NCI-H1417 (cell line): ENCODE measurements around the gene CLDN19.
"Not testable (repeated sequence)": the region's sequence is repeated elsewhere in the genome, so short reads cannot be mapped to it uniquely, and the experiment has no call there.

Experiments
- DNase-seq, 3 experiments: peaks; one replicate each; lab custom pipeline; 2025; lab: John Stamatoyannopoulos, UW

Gene CLDN19

GRCh38 chr1:42759114-42759513, 19.1 kb upstream of the CLDN19 start:
- DNase-seq, result no peak

GRCh38 chr1:42758641-42759040, 18.6 kb upstream of the CLDN19 start:
- DNase-seq, result no peak

GRCh38 chr1:42757892-42758275, 17.8 kb upstream of the CLDN19 start:
- DNase-seq, result no peak

GRCh38 chr1:42756956-42757891, 17.2 kb upstream of the CLDN19 start:
- peak; percentile 34 to 76 (median 52) for DNase-seq

- DNase-seq, result no peak
These were observed 13.0 kb upstream of the CLDN19 start for GRCh38 chr1:42753070-42753469.

GRCh38 chr1:42752284-42752683, 12.2 kb upstream of the CLDN19 start:
- DNase-seq, result no peak

GRCh38 chr1:42751511-42752070, 11.6 kb upstream of the CLDN19 start:
- not testable (repeated sequence) for DNase-seq

- DNase-seq, result no peak
These were observed 10.0 kb upstream of the CLDN19 start for GRCh38 chr1:42750041-42750440.

- no peak for DNase-seq
These were observed 8.7 kb upstream of the CLDN19 start for GRCh38 chr1:42748461-42749410.

GRCh38 chr1:42748021-42748420, 8.0 kb upstream of the CLDN19 start:
- no peak for DNase-seq

GRCh38 chr1:42747125-42747524, 7.1 kb upstream of the CLDN19 start:
- peak; percentile 16 to 43 (median 34) for DNase-seq

GRCh38 chr1:42746436-42747105, 6.5 kb upstream of the CLDN19 start:
- no peak for DNase-seq

GRCh38 chr1:42745851-42746250, 5.8 kb upstream of the CLDN19 start:
- no peak for DNase-seq

GRCh38 chr1:42744148-42744413, 4.0 kb upstream of the CLDN19 start:
- no peak for DNase-seq

- DNase-seq, result peak in 1 of 3 experiments; percentile 36
These were observed 3.5 kb upstream of the CLDN19 start for GRCh38 chr1:42743317-42744147.

- no peak for DNase-seq
These were observed 2.7 kb upstream of the CLDN19 start for GRCh38 chr1:42742617-42743316.

- no peak for DNase-seq
These were observed 2.1 kb upstream of the CLDN19 start for GRCh38 chr1:42742141-42742540.

GRCh38 chr1:42741706-42742105, 1.7 kb upstream of the CLDN19 start:
- no peak for DNase-seq

GRCh38 chr1:42740851-42741580, 980 bp upstream of the CLDN19 start:
- no peak for DNase-seq
